8988T (cell line): Measurements from ENCODE around the gene NFATC2.
A peak's percentile ranks its signal among the peaks of the same experiment; 100 is the strongest.
"Not testable (repeated sequence)": the region's sequence is repeated elsewhere in the genome, so short reads cannot be mapped to it uniquely, and the experiment has no call there.

Experiments used
- DNase-seq: peaks from one replicate; pipeline ENCODE4 v3.0.0; 2011

The NFATC2 gene

GRCh38 chr20:51469046-51469445, 73.5 kb downstream of the NFATC2 start:
- no peak for DNase-seq

GRCh38 chr20:51468636-51469035, 73.9 kb downstream of the NFATC2 start:
- no peak for DNase-seq

DNA sequence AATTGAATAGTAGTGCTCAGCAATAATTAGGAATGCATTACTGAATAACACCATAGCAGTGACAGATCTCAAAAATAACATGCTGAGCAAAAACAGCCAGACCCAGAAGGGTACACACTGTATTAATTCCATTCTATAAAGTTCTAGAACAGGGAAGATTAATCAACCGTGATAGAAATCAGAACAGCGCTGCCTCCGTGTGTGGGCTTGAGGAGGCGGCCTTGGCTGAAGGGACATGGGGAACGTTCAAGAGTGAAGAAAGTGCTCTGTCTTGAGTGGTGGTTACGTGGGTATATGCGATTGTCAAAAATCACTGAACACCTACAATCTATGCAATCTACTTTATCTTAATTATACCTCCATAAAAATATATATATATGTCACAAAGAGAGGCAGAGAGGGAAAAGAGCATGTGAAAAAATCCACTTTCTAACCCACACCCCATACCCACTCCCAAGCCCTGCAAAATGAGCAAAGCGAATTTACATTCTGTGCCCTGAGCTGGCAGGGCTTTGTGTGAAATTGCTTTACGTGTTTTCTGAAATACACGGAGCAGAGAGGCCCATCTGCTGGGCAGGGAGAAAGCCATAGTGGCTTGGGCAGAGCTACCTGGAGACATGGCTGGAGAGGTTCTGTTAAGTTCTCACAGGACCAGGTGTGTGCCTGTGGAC, 74.4 kb downstream of the NFATC2 start:
- DNase-seq: no peak

DNA sequence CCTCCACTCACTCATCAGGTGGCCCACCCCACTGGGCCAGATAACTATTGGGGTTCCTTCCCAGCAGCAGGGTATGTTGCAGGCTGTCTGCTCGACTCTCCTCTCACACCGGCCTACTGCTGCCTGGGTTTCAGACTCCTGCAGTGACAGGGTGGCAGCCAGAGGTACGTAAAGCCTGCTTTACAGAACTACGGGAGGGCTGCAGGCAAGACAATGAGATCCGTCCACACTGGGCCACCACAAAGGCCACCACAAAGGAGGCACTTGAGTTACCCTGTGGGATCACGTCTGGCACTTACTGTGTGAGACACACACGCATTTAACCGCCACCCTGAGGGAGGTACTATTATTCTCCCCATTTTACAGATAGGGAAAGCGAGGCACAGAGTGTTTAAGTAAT, 78.5 kb downstream of the NFATC2 start:
- no peak for DNase-seq

DNA sequence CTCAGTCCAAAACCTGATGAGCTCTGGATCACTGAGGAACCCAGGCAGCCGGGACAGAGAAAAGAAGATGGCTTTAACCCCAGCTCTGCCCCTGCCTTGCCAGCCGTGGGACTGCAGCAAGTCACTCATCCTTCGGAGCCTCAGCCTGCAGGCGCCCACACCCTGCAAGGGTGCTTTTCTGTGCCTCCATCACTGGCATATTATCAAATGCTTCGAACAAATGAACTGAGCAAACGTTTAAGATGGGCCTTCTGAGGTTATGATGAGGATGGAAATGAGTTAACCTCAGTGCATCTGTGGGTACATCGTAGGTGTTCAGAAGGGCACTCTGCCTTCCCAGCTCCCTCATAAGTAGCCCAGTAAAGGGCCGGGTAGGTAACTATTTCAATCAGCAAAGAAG, 79.0 kb downstream of the NFATC2 start:
- DNase-seq: no peak

- no peak for DNase-seq
Observed at GRCh38 chr20:51462566-51463276, 79.8 kb downstream of the NFATC2 start.

DNA sequence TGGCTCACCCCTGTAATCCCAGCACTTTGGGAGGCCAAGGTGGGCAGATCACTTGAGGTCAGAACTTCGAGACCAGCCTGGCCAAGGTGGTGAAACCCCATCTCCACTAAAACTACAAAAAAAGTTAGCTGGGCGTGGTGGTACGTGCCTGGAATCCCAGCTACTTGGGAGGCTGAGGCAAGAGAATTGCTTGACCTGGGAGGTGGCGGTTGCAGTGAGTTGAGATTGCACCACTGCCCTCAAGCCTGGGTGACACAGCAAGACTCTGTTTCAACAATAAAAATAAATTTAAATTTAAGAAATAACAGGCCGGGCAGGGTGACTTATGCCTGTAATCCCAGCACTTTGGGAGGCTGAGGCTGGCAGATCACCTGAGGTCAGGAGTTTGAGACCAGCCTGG, 80.7 kb downstream of the NFATC2 start:
- DNase-seq: not testable (repeated sequence)

GRCh38 chr20:51461306-51461705, 81.2 kb downstream of the NFATC2 start:
- no peak for DNase-seq

- no peak for DNase-seq
Observed at GRCh38 chr20:51460569-51461265, 81.8 kb downstream of the NFATC2 start.

DNA sequence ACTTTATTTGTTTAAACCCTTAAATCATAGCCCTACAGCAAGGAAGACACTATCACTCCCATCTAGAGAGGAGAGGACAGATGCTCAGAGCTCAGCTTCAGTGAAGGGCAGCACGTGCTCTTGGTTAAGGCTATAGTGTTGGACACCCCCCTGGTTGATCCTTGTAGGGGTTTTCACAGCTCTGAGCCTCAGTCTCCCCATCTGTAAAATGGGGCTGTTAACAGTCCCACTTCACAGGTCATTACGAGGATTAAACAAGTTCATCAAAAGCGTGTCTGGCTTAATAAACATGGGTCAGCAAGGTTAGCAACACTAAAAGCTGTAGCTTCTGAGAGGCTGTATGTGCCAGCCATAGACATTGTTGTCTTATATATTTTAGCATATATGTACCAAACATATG, 82.4 kb downstream of the NFATC2 start:
- DNase-seq: no peak

DNA sequence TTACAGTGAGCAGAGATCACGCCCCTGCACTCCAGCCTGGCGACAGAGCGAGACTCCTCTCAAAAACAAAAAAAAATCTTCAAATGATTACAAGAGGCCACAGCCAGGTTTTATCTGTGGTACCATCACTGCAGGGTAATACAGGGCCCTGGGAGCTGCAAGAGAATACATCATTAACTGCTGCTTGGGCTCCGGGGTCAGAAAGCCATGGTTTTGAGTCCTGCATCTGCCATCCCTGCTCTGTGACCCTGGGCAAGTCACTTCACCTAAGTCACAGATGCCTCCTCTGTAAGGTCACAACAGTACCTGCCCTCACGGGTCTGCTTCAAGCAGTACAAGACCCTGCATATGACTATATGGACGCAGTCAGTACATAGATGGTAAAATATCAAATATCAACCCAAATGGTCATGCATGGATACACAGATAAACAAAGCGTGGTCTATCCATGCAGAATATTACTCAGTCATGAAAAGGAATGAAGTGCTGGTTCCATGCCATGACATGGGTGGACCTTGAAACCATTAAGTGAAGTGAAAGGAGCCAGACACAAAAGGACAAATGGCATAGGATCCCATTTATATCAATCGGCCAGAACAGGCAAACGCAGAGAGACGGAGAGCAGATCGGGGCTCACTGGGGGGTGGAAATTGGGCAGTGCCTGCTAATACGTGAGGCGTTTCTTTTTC, 83.6 kb downstream of the NFATC2 start:
- DNase-seq: no peak

DNA sequence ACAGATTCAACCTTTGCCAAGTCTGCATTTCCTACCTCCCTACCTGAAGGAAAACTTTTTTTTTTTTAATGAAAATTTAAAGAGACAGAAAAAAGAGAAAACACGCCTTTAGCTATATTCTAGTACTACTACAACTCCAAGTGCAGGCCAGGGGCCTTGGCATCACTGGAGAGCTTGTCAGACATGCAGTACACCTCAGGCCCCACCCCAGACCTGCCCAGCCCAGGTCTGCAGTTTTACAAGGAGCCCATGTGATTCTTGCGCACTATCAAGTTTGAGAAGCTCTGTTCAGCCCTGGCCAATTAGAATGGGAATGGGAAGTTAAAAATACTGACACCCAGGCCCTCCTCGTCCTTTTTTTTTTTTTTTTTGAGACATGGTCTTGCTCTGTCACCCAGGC, 85.0 kb downstream of the NFATC2 start:
- DNase-seq: no peak

GRCh38 chr20:51456511-51457509, 85.7 kb downstream of the NFATC2 start:
- DNase-seq: peak; percentile 91

DNA sequence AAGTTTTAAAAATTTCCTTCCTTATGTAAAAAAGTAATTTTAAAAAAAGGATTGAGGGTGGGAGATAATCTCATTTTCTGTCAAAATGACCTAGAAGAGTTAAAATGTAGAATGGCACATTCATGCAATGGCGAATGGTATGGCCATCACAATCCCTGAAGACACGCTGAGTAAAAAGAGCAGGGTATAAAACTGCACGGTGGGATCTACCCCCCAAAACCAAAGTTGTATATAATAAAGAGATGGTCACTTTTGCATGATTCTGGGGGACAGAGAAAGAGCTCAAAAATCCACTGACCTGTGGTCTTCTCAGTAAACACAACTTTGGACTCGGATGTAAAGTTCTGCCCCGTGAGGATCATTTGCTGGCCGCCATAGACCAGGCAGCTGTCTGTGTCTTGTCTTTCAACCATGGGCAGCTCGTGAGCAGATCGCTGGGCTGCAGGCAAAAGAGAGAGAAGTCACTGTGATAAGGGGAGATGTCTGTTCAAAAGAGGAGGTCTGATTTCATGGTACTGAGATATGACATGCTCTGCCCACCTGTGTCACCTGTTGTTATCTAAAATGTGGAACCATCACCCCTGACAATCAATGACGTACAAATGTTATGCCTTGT, 88.2 kb downstream of the NFATC2 start:
- DNase-seq: no peak

DNA sequence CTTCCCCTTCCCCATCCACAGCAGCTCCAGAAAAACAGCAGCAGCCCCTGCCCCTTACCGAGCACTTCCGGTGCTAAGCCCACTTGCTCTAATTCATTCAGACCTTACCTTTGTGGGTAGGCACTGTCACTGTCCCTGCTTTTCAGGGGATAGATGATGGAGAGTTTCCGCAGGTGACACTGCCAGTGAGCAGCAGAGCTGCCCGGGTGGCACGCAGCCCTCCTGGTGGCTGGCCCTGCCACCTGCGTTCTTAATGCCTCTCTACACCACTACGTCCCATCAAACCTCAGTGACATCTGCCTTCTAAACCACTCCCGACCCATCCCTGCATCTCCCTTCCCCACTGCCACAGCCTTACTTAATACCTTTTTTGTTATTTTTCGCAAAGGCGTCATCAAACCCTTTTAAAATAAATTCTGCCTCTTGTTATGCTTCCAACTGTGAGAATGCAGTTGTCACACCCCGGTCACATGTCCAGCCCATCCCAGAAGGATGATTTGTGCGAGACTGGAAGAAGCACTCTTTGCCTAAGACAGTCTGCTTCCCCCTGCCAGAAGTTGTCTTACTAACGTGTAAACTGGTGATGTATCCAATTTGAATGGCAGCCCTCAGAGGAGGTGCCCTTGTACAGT, 89.7 kb downstream of the NFATC2 start:
- DNase-seq: no peak

DNA sequence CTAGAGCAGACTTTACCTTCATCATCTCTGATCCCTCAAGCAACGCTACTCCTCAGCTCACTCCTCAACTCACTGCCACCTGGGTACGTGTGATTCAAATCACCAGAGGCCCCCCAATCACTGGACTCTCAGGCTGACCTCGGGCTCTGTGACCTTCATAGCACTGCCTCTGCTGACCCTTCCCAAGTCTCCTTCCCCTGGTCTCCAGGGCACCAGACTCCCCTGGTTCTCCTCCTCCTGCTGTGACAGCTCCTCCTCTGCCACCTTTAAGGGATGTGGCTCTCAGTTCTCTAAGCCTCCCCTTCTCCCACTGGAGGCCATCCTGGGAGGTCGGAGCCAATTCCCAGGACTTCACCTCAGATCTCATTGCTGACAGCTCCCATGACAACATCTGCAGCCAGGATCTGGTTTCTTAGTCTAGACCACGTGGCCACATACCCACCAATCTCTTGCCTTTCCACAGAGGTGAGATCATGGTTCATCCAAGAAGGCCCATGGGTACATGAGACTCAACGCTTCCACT, 90.4 kb downstream of the NFATC2 start:
- no peak for DNase-seq

DNA sequence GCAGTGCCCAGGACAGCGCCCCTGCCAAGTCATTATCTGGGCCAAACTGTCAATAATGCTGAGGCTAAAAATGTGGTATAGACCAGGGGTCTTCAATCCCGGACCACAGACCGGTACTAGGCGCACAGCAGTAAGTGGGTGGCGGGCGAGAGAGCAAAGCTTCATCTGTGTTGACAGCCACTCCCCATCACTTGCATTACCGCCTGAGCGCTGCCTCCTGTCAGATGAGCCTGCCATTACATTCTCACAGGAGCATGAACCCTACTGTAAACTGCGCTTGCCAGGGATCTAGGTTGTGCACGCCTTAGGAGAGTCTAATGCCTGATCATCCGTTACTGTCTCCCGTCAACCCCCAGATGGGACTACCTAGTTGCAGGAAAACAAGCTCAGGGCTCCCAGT, 91.0 kb downstream of the NFATC2 start:
- no peak for DNase-seq

DNA sequence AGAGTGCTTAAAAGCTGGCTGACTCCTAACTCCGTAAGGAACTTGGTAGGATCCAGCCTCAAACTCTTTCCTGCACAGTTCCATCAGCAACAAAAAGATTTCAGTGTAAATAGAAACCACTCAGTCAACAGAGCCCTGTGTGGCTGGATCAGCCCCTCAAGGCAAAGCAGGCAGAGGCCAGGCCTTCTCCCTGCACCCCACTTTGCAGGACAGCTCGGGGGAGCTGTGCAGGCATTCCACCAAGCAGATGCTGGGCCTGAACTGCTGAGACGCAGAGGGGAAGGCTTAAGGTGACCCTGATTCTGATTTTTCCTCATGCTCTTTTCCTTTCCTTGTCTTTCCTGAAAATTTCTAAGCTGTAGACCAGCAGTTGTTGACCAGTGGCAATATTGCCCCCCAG, 91.5 kb downstream of the NFATC2 start:
- DNase-seq: no peak

- no peak for DNase-seq
Observed at GRCh38 chr20:51450221-51450712, 92.3 kb downstream of the NFATC2 start.

DNA sequence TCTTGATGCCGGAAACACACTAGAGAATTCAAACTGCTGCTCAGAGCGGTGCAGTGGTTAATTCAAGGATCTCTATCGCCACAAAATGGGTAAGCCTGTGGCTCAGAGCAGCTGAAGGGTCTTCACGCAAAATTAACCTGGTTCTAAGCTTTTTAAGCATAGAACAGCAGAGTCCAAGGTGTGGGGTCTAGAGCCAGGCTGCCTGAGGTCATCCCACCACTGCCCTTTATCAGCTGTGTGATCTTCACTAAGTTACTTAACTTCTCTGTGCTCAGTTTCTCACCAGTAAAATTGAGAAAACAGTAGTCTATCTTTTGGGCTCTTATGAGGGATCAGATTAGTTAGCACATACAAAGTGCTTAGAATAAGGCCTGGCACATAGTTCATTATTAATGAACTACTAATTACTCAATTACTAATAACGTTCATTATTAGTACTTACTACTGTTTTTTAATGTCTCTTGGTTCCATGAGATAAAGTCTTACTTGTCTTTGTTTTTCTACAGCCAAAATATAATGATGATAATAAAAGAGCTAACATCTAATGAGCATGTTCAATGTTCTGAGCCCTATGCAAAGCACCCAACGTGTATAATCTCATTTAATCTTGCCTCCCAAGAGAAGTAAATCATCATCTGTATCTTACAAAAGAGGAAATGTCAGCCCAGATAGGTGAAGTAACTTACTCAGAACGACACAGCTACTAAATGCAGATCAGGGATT, 92.9 kb downstream of the NFATC2 start:
- DNase-seq: no peak
